ENCODE results near the gene SHF. TPM values are rescaled to one million over a fixed set of nuclear protein-coding genes. Genes with fewer than 3 reads are reported as not detected.

The SHF gene
- 0.14 and 0.34 TPM in 2 replicates for total RNA-seq

GRCh38 chr15:45187894-45188830 lies at the start of gene SHF:
Gene SHF (minus strand): TSS chr15:45187966. CDS start chr15:45187951, 15 bp downstream.

GRCh38 chr15:45129651-45130129 lies 58.1 kb downstream of the SHF start, which contains the start of the genes DUOX1 and DUOXA1:
Gene DUOX1 (plus strand): TSS chr15:45129994. CDS start chr15:45131967, 1,973 bp downstream.
Gene DUOXA1 (minus strand): TSS chr15:45129879. CDS start chr15:45123014, 6,865 bp downstream.

Other genes with a start within 250 kb of the SHF start
- not detected in 2 replicates for gene TERB2, start 231.3 kb downstream of the SHF start, total RNA-seq
- gene SORD, start 164.8 kb downstream of the SHF start, total RNA-seq, result 16.1 and 40.5 TPM in 2 replicates
- 1.0 and 3.2 TPM in 2 replicates for gene DUOX2, start 73.8 kb downstream of the SHF start, total RNA-seq
- not detected in 2 replicates for gene DUOXA2, start 73.6 kb downstream of the SHF start, total RNA-seq
- gene DUOXA1, start 58.1 kb downstream of the SHF start, total RNA-seq, result 36.2 and 50.6 TPM in 2 replicates
- gene DUOX1, start 58.0 kb downstream of the SHF start, total RNA-seq, result 26.7 and 48.0 TPM in 2 replicates
- gene SLC28A2, start 64.3 kb upstream of the SHF start, total RNA-seq, result not detected in 2 replicates
- 2.1 and 5.7 TPM in 2 replicates for gene GATM, start 190.6 kb upstream of the SHF start, total RNA-seq

Data from nasal cavity respiratory epithelium epithelial cell of viscerocranial mucosa (primary cell).